PC-9 (cell line): ENCODE measurements around the gene MDC1. TPM values are rescaled to one million over a fixed set of nuclear protein-coding genes. Genes with fewer than 3 reads are reported as not detected.

ENCODE experiments used
- BruUV-seq: library from RNA; stranded (reverse); fragments of 400-500 nt; replicated peaks from 2 replicates; lab custom pipeline; 2021; lab: Mats Ljungman, UMichigan
- CTCF ChIA-PET: fragments of 300-600 bp; sonication (Branson Sonifier 250); formaldehyde crosslinking; loops from one replicate; lab custom pipeline; 2022; ENCODE audit warnings: antibody characterized with exemption; lab: Charles Lee
- POLR2A ChIA-PET: fragments of 300-600 bp; sonication (Branson Sonifier 250); formaldehyde crosslinking; loops from one replicate; lab custom pipeline; 2022; ENCODE audit warnings: antibody characterized with exemption; ENCODE audit not compliant: unreplicated experiment; lab: Charles Lee
- DNase-seq, 2 experiments: peaks; one replicate each; pipeline versions ENCODE4 v3.0.0 to v3.0.0-alpha.2; 2015 to 2022; ENCODE audit warnings: mixed read lengths in 1 of 2
- H2AFZ ChIP-seq: fragments of 200-600 bp; sonication (generic); 2 replicates; pipeline ENCODE4 v1.8.1; 2017; ENCODE audit warnings: antibody characterized with exemption
- H3F3A ChIP-seq: fragments of 200-600 bp; sonication (generic); 2 replicates; pipeline ENCODE4 v1.8.1; 2017; ENCODE audit warnings: antibody characterized with exemption, mild to moderate bottlenecking, low read depth; ENCODE audit not compliant: insufficient read depth
- H3K27ac ChIP-seq: fragments of 200-600 bp; sonication (generic); 2 replicates; pipeline ENCODE4 v1.6.1; 2016; ENCODE audit warnings: mixed run types
- H3K27me3 ChIP-seq: fragments of 200-600 bp; sonication (generic); 2 replicates; pipeline ENCODE4 v1.6.1; 2016; ENCODE audit warnings: low read depth, mixed run types; ENCODE audit not compliant: insufficient read depth
- H3K36me3 ChIP-seq: fragments of 200-600 bp; sonication (generic); 2 replicates; pipeline ENCODE4 v1.6.1; 2016; ENCODE audit warnings: low read depth, mixed run types
- H3K4me1 ChIP-seq: fragments of 200-600 bp; sonication (generic); replicated peaks from 2 replicates; pipeline ENCODE4 v1.6.1; 2016; ENCODE audit warnings: mixed run types; ENCODE audit not compliant: insufficient read depth
- H3K4me2 ChIP-seq: fragments of 200-600 bp; sonication (generic); 2 replicates; pipeline ENCODE4 v1.6.1; 2017; ENCODE audit warnings: mixed run types
- H3K4me3 ChIP-seq: fragments of 200-600 bp; sonication (generic); 2 replicates; pipeline ENCODE4 v1.6.1; 2016; ENCODE audit warnings: mixed run types
- H3K79me2 ChIP-seq: fragments of 200-600 bp; sonication (generic); 2 replicates; pipeline ENCODE4 v1.6.1; 2017; ENCODE audit warnings: low read depth, mixed run types
- H3K9me2 ChIP-seq: fragments of 200-600 bp; sonication (generic); 2 replicates; pipeline ENCODE4 v1.8.1; 2017; ENCODE audit warnings: mild to moderate bottlenecking; ENCODE audit not compliant: insufficient read depth
- H3K9me3 ChIP-seq: fragments of 200-600 bp; sonication (generic); 2 replicates; pipeline ENCODE4 v1.8.1; 2016; ENCODE audit warnings: low read depth; ENCODE audit not compliant: insufficient read depth
- H4K20me1 ChIP-seq: fragments of 200-600 bp; sonication (generic); 2 replicates; pipeline ENCODE4 v1.8.1; 2017; ENCODE audit not compliant: insufficient read depth
- EZH2 ChIP-seq: fragments of 200-600 bp; sonication (generic); IDR thresholded peaks from 2 replicates; pipeline ENCODE4 v1.8.0; 2017; ENCODE audit warnings: antibody characterized with exemption, low read depth
- intact Hi-C: fragments of 100-400 bp; cut with micrococcal nuclease; formaldehyde crosslinking; loops from one replicate; pipeline ENCODE4 v1.10.0; 2022; ENCODE audit not compliant: unreplicated experiment
- total RNA-seq: library from RNA; stranded (reverse); gene quantifications from 2 replicates; pipeline ENCODE4 v1.2.3, GENCODE V29; 2021
- TF ChIP-seq, protein P1 (sequence below): fragments of 200-600 bp; sonication (generic); conservative IDR thresholded peaks from 2 replicates; pipeline ENCODE4 v1.6.1; 2017; ENCODE audit warnings: mixed run types, antibody characterized with exemption, mild to moderate bottlenecking, moderate library complexity

Gene MDC1
- total RNA-seq, 1 experiment from 2014 or later, result 81.6 TPM

DNA sequence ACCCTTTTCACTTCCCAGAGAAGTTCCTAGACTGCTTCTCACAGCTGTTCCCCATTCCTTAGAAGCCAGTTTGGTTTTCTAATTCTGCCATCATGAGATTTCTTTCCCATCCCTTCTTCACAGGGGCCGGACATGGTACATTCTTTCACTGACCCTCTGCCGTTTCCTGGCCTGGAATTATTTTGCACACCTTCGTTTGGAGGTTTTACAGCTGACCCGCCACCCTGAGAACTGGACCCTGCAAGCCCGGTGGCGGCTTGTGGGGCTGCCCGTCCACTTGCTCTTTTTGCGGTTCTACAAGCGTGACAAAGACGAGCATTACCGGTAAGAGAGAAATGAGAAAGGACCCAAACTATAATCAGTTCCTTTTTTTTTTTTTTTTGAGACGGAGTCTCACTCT is 65.9 kb downstream of the MDC1 start:
- H3F3A ChIP-seq, result peaks cover 28% of the 10 kb centered on the region; the same call in 1 of the 2 replicates
- intact Hi-C loops, result no loop called here
- peaks cover 4% of the 10 kb centered on the region; the same call in 1 of the 2 replicates for H4K20me1 ChIP-seq
- peaks cover 6% of the 10 kb centered on the region for H3K4me1 ChIP-seq
- ChIA-PET POLR2A (no interaction called here), CTCF (interaction anchor here (0.6 kb wide), 1 partner anchor 15 kb away, joined by 4 read pairs; no protein-coding TSS in a partner anchor)
- H3K4me2 ChIP-seq, result no peak overlapping the region
- no peak overlapping the region for H3K27ac ChIP-seq
- no peak for DNase-seq
- peaks cover 13% of the 10 kb centered on the region for H3K36me3 ChIP-seq
- no peak overlapping the region for H3K4me3 ChIP-seq
- no TSS peak for BruUV-seq
- no peak for TF ChIP-seq EZH2
- TF ChIP-seq, protein P1, sequence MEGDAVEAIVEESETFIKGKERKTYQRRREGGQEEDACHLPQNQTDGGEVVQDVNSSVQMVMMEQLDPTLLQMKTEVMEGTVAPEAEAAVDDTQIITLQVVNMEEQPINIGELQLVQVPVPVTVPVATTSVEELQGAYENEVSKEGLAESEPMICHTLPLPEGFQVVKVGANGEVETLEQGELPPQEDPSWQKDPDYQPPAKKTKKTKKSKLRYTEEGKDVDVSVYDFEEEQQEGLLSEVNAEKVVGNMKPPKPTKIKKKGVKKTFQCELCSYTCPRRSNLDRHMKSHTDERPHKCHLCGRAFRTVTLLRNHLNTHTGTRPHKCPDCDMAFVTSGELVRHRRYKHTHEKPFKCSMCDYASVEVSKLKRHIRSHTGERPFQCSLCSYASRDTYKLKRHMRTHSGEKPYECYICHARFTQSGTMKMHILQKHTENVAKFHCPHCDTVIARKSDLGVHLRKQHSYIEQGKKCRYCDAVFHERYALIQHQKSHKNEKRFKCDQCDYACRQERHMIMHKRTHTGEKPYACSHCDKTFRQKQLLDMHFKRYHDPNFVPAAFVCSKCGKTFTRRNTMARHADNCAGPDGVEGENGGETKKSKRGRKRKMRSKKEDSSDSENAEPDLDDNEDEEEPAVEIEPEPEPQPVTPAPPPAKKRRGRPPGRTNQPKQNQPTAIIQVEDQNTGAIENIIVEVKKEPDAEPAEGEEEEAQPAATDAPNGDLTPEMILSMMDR, result no peak
- H3K9me2 ChIP-seq, result no peaks in the 10 kb centered on the region
- H2AFZ ChIP-seq, result no peak overlapping the region
- no peaks in the 10 kb centered on the region for H3K9me3 ChIP-seq
- peaks cover 26% of the 10 kb centered on the region for H3K79me2 ChIP-seq
- no peaks in the 10 kb centered on the region for H3K27me3 ChIP-seq

Other genes with a start within 250 kb of the MDC1 start
- 125 and 160 TPM in 2 replicates for gene HLA-E, start 227.8 kb downstream of the MDC1 start, total RNA-seq
- 114 and 123 TPM in 2 replicates for gene GNL1, start 160.8 kb downstream of the MDC1 start, total RNA-seq
- 14.7 and 16.9 TPM in 2 replicates for gene PRR3, start 160.0 kb downstream of the MDC1 start, total RNA-seq
- 64.0 and 73.7 TPM in 2 replicates for gene ABCF1, start 145.8 kb downstream of the MDC1 start, total RNA-seq
- 47.6 and 69.5 TPM in 2 replicates for gene PPP1R10, start 100.0 kb downstream of the MDC1 start, total RNA-seq
- 65.2 and 86.8 TPM in 2 replicates for gene MRPS18B, start 99.4 kb downstream of the MDC1 start, total RNA-seq
- 15.1 and 29.4 TPM in 2 replicates for gene ATAT1, start 90.4 kb downstream of the MDC1 start, total RNA-seq
- gene C6orf136, start 70.1 kb downstream of the MDC1 start, total RNA-seq, result 21.2 and 33.3 TPM in 2 replicates
- gene DHX16, start 44.3 kb downstream of the MDC1 start, total RNA-seq, result 42.1 and 43.5 TPM in 2 replicates
- gene PPP1R18, start 30.6 kb downstream of the MDC1 start, total RNA-seq, result 56.2 and 68.6 TPM in 2 replicates
- gene NRM, start 26.3 kb downstream of the MDC1 start, total RNA-seq, result 25.8 and 38.3 TPM in 2 replicates
- gene TUBB, start 3.1 kb upstream of the MDC1 start, total RNA-seq, result 697 and 901 TPM in 2 replicates
- gene FLOT1, start 25.4 kb upstream of the MDC1 start, total RNA-seq, result 225 and 234 TPM in 2 replicates
- 107 and 117 TPM in 2 replicates for gene IER3, start 27.3 kb upstream of the MDC1 start, total RNA-seq
- gene DDR1, start 167.2 kb upstream of the MDC1 start, total RNA-seq, result 267 and 269 TPM in 2 replicates
- 31.3 and 43.9 TPM in 2 replicates for gene GTF2H4, start 190.9 kb upstream of the MDC1 start, total RNA-seq
- gene VARS2, start 197.0 kb upstream of the MDC1 start, total RNA-seq, result 59.4 and 60.3 TPM in 2 replicates
- gene SFTA2, start 214.9 kb upstream of the MDC1 start, total RNA-seq, result 0.72 and 0.75 TPM in 2 replicates
- gene MUCL3, start 223.7 kb upstream of the MDC1 start, total RNA-seq, result not detected in 2 replicates